Thyroid gland (tissue), 4 donors: ENCODE data around the gene OR52J3.

Experiments used
- POLR2A ChIP-seq, 2 donors: fragments of 450-650 bp; IDR thresholded peaks; one replicate each; pipeline ENCODE4 v1.6.1; 2017; ENCODE audit warnings: antibody characterized with exemption in 2 of 2, mild to moderate bottlenecking in 2 of 2, moderate library complexity in 1 of 2
- TF ChIP-seq, protein P1 (sequence below), 6 experiments: fragments of 200-600 bp in 3 of 6; fragments of 450-650 bp in 3 of 6; sonication (generic) in 3 of 6; IDR thresholded peaks; one replicate each; pipeline ENCODE4 v1.5.1; 2016 to 2019; ENCODE audit warnings: antibody characterized with exemption in 6 of 6, mild to moderate bottlenecking in 2 of 6, inconsistent platforms in 1 of 6, moderate library complexity in 1 of 6

DNA sequence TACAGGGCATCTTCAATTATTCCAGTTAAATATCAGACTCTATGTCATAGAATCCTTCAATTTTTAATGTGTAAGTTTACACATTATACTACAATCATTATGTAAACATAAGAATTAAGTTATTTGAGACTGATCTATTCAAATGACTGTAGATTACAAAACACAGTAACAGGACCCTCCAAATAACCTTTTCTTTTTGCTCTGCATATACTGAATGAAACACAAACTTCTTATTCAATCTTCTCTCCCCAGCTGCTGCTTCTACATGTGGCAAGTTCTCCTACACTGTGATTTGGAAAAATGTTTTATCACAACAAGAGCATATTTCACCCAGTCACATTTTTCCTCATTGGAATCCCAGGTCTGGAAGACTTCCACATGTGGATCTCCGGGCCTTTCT, at the start of gene OR52J3:
- TF ChIP-seq, protein P1, sequence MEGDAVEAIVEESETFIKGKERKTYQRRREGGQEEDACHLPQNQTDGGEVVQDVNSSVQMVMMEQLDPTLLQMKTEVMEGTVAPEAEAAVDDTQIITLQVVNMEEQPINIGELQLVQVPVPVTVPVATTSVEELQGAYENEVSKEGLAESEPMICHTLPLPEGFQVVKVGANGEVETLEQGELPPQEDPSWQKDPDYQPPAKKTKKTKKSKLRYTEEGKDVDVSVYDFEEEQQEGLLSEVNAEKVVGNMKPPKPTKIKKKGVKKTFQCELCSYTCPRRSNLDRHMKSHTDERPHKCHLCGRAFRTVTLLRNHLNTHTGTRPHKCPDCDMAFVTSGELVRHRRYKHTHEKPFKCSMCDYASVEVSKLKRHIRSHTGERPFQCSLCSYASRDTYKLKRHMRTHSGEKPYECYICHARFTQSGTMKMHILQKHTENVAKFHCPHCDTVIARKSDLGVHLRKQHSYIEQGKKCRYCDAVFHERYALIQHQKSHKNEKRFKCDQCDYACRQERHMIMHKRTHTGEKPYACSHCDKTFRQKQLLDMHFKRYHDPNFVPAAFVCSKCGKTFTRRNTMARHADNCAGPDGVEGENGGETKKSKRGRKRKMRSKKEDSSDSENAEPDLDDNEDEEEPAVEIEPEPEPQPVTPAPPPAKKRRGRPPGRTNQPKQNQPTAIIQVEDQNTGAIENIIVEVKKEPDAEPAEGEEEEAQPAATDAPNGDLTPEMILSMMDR (IDR thresholded peaks at IDR 0.05): no peak
- no peak for TF ChIP-seq POLR2A (IDR thresholded peaks at IDR 0.05)
